Measurements from ENCODE around the gene AOAH.

DNA sequence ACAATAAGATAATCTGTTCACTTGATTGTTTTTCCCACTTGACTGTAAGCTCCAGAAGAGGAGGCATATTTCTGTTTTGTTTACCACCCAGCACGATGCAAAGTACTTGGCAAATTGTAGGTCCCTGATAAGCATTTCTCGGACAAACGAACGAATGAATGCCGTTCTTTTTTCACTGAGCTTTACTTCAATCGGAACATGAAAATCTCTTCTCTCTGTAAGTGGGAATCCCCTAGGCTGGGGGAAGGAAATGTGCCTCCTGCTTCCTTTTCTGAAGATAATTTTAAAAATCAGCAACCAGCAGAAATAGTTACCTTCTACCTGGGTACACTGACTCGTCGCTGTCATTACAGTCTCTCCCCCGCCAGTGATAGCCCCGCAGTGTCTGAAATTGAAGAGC lies 102.9 kb downstream of the AOAH start:
- TF ChIP-seq EP300 (IDR thresholded peaks at IDR 0.05; ENCODE audit: borderline replicate concordance) (no peak), RAD21 (IDR thresholded peaks at IDR 0.05; ENCODE audit: low read depth) (no peak), TEAD4 (IDR thresholded peaks at IDR 0.05) (no peak), TAF1 (IDR thresholded peaks at IDR 0.05; ENCODE audit: low read depth) (no peak), CEBPB (IDR thresholded peaks at IDR 0.05) (no peak), NFIC (IDR thresholded peaks at IDR 0.05) (no peak), CREB1 (IDR thresholded peaks at IDR 0.05; ENCODE audit: low read depth) (no peak), ZBTB7A (IDR thresholded peaks at IDR 0.05; ENCODE audit: low read depth) (no peak)
- TF ChIP-seq, protein P1, sequence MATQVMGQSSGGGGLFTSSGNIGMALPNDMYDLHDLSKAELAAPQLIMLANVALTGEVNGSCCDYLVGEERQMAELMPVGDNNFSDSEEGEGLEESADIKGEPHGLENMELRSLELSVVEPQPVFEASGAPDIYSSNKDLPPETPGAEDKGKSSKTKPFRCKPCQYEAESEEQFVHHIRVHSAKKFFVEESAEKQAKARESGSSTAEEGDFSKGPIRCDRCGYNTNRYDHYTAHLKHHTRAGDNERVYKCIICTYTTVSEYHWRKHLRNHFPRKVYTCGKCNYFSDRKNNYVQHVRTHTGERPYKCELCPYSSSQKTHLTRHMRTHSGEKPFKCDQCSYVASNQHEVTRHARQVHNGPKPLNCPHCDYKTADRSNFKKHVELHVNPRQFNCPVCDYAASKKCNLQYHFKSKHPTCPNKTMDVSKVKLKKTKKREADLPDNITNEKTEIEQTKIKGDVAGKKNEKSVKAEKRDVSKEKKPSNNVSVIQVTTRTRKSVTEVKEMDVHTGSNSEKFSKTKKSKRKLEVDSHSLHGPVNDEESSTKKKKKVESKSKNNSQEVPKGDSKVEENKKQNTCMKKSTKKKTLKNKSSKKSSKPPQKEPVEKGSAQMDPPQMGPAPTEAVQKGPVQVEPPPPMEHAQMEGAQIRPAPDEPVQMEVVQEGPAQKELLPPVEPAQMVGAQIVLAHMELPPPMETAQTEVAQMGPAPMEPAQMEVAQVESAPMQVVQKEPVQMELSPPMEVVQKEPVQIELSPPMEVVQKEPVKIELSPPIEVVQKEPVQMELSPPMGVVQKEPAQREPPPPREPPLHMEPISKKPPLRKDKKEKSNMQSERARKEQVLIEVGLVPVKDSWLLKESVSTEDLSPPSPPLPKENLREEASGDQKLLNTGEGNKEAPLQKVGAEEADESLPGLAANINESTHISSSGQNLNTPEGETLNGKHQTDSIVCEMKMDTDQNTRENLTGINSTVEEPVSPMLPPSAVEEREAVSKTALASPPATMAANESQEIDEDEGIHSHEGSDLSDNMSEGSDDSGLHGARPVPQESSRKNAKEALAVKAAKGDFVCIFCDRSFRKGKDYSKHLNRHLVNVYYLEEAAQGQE (IDR thresholded peaks at IDR 0.05; ENCODE audit: low read depth), result no peak

All from Ishikawa (cell line).